GM21423 (cell line): ENCODE data around the gene PSMA4.
"Not testable (repeated sequence)": the region's sequence is repeated elsewhere in the genome, so short reads cannot be mapped to it uniquely, and the experiment has no call there.

Experiments used
- ATAC-seq: cut with Tn5 transposase; IDR thresholded peaks from one replicate; pipeline ENCODE4 v1.9.1; 2021; ENCODE audit warnings: mild to moderate bottlenecking, moderate library complexity; ENCODE audit not compliant: unreplicated experiment

The PSMA4 gene

GRCh38 chr15:78550815-78551214, 10.6 kb downstream of the PSMA4 start:
- ATAC-seq = no peak

- no peak for ATAC-seq
Measured at GRCh38 chr15:78551902-78552301, 11.7 kb downstream of the PSMA4 start.

- ATAC-seq = no peak
Measured at GRCh38 chr15:78552597-78552996, 12.4 kb downstream of the PSMA4 start.

- not testable (repeated sequence) for ATAC-seq
Measured at GRCh38 chr15:78560201-78560600, 20.0 kb downstream of the PSMA4 start.

GRCh38 chr15:78561490-78561889, 21.2 kb downstream of the PSMA4 start:
- no peak for ATAC-seq

- ATAC-seq = no peak
Measured at GRCh38 chr15:78563092-78563491, 22.8 kb downstream of the PSMA4 start.

GRCh38 chr15:78564743-78565096, 24.5 kb downstream of the PSMA4 start:
- ATAC-seq = no peak

- peak; percentile 66 for ATAC-seq
Measured at GRCh38 chr15:78565097-78565950, 25.1 kb downstream of the PSMA4 start, which contains the start of gene CHRNA5. TSS of gene CHRNA5 (plus strand) at chr15:78565520. CDS start at chr15:78565720, 200 bp downstream.

GRCh38 chr15:78565951-78566774, 25.9 kb downstream of the PSMA4 start:
- peak; percentile 20 for ATAC-seq

- ATAC-seq = no peak
Measured at GRCh38 chr15:78567531-78567930, 27.3 kb downstream of the PSMA4 start.

- no peak for ATAC-seq
Measured at GRCh38 chr15:78570710-78571109, 30.5 kb downstream of the PSMA4 start.

GRCh38 chr15:78571382-78571781, 31.1 kb downstream of the PSMA4 start:
- ATAC-seq = no peak

- no peak for ATAC-seq
Measured at GRCh38 chr15:78573416-78573815, 33.2 kb downstream of the PSMA4 start.

GRCh38 chr15:78574944-78575343, 34.7 kb downstream of the PSMA4 start:
- ATAC-seq = no peak

- ATAC-seq = no peak
Measured at GRCh38 chr15:78597583-78597982, 57.3 kb downstream of the PSMA4 start.

GRCh38 chr15:78598348-78598747, 58.1 kb downstream of the PSMA4 start:
- ATAC-seq = no peak

- ATAC-seq = no peak
Measured at GRCh38 chr15:78599189-78599588, 58.9 kb downstream of the PSMA4 start.
